Stimulated activated CD4-positive, alpha-beta T cell treated with anti-CD3 and anti-CD28 coated beads, Interleukin-4, amount 100 ng/mL, for 48 hours (primary cell): Measurements from ENCODE around the gene IER5L.
"Not testable (repeated sequence)": the region's sequence is repeated elsewhere in the genome, so short reads cannot be mapped to it uniquely, and the experiment has no call there.

Experiments
- DNase-seq, 2 donors: peaks; one replicate each; pipeline ENCODE4 v3.0.0-alpha.2; 2020; ENCODE audit warnings: low read depth in 2 of 2

The IER5L gene

DNA sequence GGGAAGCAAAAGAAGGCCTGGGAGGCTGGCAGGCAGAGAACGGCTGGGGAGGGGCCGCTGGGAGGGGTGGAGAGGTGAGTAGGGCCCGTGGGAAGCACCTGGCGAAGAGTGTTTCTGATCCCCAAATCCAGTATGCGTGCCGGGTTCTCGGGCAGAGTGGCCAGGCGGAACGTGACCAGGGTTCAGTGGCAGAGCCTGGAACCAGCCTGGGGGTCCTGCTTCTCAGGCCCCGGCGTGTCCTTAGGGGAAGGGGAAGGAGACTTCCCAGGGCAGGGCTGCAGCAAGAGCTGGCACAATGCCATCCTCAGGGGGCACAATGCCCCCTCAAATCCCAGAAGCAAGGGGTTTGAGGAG, 25.5 kb upstream of the IER5L start:
- no peak for DNase-seq

GRCh38 chr9:129202613-129203555, 24.8 kb upstream of the IER5L start:
- DNase-seq = peak; percentile 85 to 95

GRCh38 chr9:129201866-129202265, 23.8 kb upstream of the IER5L start:
- DNase-seq = no peak

DNA sequence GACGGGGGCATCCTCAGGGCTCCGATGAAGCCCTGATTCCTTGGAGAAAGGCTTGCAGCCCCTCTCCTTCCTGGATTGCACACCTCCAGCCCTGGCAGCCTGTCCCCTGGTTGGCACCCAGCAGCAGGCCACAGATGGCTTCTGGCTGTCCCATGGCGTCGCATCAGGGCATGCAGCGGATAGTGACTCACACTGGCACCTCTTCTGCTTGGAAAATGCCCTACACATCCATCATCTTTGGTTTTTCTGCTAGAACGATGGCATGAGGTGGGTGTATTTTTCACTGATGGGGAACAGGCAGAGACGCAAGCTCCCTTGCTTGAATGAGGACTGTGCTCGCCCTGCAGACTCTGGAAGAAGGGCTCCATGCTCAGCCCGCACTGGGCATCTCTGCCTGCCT, 23.2 kb upstream of the IER5L start:
- no peak for DNase-seq

- no peak for DNase-seq
These were observed 22.2 kb upstream of the IER5L start for GRCh38 chr9:129200255-129200654.

- no peak for DNase-seq
These were observed 21.0 kb upstream of the IER5L start for GRCh38 chr9:129199044-129199435.

- DNase-seq = no peak
These were observed 20.4 kb upstream of the IER5L start for GRCh38 chr9:129198319-129199043.

- DNase-seq = no peak
These were observed 19.9 kb upstream of the IER5L start for GRCh38 chr9:129197978-129198318.

DNA sequence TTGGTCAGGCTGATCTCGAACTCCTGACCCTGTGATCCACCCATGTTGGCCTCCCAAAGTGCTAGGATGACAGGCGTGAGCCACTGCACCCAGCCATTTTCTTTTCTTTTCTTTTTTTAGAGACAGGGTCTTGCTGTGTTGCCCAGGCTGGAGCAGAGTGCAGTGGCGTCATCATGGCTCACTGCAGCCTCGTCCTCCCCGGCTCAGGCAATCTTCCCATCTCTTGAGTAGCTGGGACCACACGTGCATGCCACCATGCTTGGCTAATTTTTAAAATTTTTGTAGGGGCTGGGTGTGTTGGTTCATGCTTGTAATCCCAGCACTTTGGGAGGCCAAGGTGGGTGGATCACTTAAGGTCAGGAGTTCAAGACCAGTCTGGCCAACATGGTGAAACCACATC, 19.0 kb upstream of the IER5L start:
- not testable (repeated sequence) for DNase-seq

GRCh38 chr9:129195606-129196005, 17.5 kb upstream of the IER5L start:
- no peak for DNase-seq

- no peak for DNase-seq
These were observed 16.2 kb upstream of the IER5L start for GRCh38 chr9:129194221-129194620.

DNA sequence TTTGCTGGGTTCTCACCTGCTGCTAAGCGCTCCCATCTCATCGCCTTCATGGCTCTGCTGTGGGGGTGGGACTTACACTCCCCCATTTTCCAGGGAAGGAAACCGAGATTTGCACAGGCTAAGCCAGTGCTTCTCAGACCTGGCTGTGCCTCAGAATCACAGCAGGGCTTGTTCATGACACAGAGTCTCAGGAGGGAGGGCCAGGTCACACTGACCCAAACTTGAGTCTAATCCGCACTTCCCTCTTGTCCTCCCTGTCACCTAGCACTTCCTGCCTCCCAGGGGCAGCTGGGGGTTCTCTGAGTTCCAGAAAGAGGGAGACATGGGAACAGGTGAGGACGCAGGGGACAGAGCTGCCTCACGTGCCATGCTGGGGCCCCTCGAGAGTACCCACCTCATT, 15.6 kb upstream of the IER5L start:
- DNase-seq = no peak

GRCh38 chr9:129191234-129191633, 13.2 kb upstream of the IER5L start:
- no peak for DNase-seq

GRCh38 chr9:129189971-129190370, 11.9 kb upstream of the IER5L start:
- not testable (repeated sequence) for DNase-seq

DNA sequence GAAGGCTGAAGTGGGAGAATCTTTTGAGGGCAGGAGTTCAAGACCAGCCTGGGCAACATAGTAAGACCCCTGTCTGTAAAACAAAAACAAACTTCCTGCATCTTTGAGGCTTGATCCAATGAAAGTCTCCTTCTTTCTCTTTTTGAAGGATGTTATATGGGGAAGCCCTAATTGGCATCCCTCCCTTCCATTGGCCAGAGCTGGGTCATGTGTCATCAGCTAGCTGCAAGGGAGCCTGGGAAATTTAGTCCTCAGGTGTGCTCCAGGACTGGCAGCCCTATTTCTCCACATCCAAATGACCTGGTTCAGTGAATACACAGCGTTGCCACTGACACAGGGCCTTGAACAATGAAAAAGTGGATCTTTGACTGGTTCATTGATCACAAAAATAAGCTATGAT, 9.0 kb upstream of the IER5L start:
- no peak for DNase-seq

GRCh38 chr9:129185991-129186390, 7.9 kb upstream of the IER5L start:
- no peak for DNase-seq

GRCh38 chr9:129185402-129185801, 7.3 kb upstream of the IER5L start:
- no peak for DNase-seq

GRCh38 chr9:129184596-129185122, 6.6 kb upstream of the IER5L start:
- DNase-seq = no peak

GRCh38 chr9:129184219-129184524, 6.1 kb upstream of the IER5L start:
- no peak for DNase-seq

DNA sequence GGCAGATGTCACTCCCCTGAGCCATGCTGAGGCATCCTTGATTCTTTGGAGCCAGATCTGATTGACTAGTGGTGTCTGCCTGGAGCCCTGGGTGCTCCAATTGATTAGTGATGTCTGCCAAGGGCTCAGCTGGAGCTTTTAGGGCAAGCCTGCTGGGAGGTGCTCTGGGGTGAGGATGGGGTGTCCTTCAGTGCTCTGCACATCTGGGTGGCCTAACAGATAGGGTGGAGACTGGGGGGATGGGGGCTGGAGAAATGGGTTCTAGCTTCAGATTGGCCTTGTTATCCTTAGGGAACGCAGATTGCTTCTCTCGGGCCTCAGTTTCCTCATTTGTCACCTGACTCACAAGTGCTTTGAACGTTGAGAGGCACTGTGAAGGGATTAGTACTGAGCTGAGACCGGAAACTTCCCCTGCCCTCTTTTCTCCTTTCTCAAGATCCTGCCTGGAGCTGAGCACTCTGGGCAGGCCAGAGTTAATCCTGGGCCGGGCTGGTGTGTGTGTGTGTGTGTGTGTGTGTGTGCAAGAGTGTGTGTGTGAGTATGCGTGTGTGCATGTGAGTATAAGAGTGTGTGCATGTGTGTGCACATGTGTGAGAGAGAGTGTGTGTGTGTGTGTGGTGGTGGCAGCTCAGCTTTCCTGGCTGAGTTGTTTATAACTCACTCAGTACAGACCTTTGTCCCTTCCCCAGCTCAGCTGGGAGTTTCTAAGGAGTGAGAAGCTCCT, 5.6 kb upstream of the IER5L start:
- DNase-seq = no peak

- no peak for DNase-seq
These were observed 4.8 kb upstream of the IER5L start for GRCh38 chr9:129182625-129183494.

DNA sequence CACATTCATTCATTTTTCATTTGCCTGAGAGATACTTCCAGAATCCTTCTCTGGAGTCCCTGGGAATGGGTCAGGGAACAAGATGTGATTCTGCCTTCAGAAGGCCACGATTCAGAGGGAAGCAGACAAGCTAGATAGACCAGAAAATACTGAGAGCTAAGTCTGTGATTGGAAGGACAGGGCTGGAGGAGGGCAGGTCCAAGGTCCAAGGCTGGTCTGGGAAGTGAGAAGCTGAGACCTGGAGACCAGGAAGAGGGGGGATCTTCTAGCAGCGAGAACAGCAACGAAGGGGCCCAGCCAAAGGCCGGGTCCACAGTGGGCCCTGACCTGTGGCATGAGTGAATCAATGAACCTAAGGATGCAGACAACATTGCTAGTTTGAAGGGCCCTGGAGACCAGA, 4.1 kb upstream of the IER5L start:
- no peak for DNase-seq
